Right forelimb (tissue), 1 donor: ENCODE measurements around the gene AP1S1.

Source experiments
- DNase-seq: peaks from one replicate; pipeline ENCODE4 v3.0.0-alpha.2; 2018

AP1S1 gene

GRCh38 chr7:101159696-101160674, 5.7 kb downstream of the AP1S1 start:
- DNase-seq = no peak

GRCh38 chr7:101160910-101161309, 6.6 kb downstream of the AP1S1 start:
- DNase-seq = no peak

DNA sequence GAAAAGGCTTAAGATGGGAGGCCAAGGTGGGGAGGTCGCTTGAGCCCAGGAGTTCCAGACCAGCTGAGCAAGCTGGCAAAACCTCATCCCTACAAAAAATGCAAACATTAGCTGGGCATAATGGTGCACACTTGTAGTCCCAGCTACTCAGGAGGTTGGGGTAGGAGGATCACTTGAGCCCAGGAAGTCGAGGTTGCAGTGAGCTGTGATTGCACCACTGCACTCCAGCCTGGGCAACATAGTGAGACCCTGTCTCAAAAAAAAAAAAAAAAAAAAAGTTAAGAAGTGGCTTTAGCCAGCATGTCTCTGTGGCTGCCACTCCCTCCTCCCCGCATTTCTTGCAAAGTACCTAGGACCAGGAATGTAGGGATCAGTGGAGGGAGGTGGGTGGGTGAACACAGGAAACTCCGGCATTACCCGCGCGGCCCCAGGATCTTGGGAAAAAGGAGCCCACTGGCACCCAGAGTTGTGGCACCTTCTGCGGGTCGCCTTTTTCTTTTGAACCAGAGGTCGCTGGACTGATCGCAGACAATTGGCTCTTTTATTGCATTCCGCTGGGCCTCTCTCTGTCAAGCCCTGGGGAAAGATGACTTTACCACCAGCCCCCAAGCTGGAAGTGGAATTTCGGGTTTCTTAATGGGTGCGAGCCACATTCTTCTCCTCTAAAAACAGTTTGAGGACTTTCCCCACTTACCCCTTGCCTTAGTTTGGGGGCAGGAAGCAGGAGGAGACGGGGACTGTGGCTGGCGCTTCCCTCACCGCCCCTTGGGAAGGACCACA, 7.6 kb downstream of the AP1S1 start:
- DNase-seq = no peak

- peak; percentile 59 for DNase-seq
Measured at GRCh38 chr7:101162551-101163278, 8.4 kb downstream of the AP1S1 start.

DNA sequence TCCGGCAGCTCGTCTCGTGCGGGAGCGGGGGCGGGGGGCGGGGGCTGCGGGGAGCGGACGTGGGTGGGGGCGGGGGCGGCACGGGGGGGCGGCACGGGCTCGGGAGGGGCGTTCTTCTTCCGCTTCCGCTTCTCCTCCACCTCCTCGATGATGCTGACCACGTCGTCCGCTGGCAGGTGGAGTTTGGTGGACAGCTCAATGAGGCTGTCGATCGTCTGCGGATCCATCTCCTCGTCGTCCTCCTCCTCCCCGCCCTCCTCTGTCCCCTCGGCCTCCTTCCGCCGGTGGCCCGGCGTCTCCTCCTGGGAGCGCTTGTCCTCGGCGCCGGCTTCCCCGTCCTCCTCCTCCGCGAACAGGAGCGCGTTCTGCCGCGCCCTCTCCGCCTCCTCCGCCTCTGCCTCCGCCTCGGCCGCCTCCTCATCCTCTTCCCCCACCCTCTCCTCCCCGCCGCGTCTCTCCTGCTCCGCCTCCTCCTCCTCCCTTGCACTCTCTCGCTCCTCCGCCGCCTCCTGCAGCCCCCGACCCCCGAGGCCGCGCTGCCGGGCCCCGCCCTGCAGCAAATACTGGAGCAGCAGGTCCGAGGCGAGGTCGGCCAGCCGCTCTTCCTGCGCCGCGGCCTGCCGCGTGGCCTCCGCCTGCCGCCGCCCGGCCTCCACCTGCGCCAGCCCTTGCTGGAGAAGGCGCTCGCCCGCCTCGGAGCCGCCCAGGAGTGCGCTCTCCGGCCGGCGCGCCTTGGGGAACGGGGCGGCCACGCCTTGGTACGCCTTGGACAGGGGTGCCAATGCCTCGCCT, 9.2 kb downstream of the AP1S1 start:
- DNase-seq = no peak

- DNase-seq = peak; percentile 71
Measured at GRCh38 chr7:101164071-101164840, 10.0 kb downstream of the AP1S1 start.

DNA sequence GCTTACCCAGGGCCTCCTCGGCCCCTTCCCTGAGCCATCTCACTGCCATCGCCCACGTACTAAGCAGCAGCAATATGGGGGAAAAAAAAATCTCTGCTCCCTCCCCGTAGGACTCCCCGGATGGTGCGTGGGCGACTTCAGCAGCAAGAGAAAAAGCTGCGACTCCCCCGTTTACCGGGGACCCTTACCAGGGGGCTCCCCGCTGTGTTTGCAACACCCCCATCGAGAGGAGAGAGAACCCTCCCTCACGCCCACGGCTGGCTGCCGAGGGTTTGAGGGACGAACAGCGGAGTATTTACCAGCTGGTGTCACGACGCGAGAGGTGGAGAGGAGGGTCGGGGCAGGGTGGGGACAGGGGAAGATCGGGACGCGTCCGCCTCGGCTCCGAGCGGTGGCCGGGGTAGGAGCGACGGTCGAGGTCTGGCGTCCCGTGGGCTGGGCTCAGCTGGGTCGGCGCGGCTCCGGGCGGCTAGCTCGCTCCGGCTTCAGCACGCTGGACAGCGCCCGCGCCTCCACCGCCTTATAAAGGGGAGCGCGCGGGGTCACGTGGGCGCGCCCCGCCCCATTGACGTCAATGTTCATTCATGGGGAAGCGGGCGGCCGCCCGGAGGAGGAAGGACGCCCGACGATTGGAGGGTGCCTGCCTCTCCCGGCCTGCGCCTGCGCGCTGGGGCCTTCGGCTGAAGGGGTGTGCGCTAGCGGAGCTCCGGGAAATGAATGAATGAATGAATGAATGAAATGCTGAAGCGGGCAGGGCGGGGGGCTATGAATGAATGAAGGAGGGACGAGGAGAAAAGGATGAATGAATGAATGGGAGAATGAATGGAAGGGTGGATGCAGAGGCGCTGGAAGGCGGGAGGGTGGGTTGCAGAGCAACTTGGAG, 11.0 kb downstream of the AP1S1 start, which contains the start of gene VGF:
Gene VGF, minus strand, starts transcription at position 495 of the 883 bp plus-strand sequence. CDS start 726 bp downstream, outside the sequence.
- DNase-seq = peak; percentile 92

DNA sequence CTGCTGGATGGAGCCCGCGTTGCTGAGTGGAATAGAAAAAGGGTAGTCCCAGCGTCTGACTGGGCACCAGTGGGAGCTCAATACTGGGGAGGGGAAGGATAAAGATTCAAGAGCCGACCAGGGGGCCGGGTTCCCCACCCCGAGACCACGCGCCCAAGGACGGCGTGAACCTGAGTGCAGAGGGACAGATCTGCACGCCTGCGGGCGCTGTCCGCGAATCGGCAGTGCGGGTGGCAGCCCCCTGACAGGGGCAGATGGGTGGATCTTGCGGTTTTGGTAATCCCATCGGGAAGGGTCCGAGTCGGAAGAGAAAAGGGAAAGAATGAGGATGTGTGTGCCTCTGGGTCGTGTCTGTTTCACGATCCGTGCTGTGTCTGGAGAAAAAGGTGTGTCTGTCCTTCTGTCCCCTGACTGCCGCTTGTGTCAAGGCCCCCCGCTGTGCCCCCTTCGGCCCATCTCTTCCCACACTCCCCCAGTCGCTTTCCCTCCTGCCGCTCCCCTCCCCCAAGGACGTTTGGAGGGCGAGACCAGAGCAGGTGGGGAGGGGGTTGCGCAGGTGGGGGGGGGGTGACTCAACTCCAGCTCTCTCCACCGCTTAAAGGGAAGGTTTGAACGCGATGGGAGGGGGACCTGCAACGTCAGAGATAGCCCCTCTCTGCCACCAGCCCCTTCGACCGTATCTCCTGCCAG, 11.8 kb downstream of the AP1S1 start:
- DNase-seq = no peak

- no peak for DNase-seq
Measured at GRCh38 chr7:101166648-101166908, 12.3 kb downstream of the AP1S1 start.

GRCh38 chr7:101166909-101167644, 12.8 kb downstream of the AP1S1 start:
- DNase-seq = no peak

GRCh38 chr7:101167645-101168411, 13.6 kb downstream of the AP1S1 start:
- no peak for DNase-seq

DNA sequence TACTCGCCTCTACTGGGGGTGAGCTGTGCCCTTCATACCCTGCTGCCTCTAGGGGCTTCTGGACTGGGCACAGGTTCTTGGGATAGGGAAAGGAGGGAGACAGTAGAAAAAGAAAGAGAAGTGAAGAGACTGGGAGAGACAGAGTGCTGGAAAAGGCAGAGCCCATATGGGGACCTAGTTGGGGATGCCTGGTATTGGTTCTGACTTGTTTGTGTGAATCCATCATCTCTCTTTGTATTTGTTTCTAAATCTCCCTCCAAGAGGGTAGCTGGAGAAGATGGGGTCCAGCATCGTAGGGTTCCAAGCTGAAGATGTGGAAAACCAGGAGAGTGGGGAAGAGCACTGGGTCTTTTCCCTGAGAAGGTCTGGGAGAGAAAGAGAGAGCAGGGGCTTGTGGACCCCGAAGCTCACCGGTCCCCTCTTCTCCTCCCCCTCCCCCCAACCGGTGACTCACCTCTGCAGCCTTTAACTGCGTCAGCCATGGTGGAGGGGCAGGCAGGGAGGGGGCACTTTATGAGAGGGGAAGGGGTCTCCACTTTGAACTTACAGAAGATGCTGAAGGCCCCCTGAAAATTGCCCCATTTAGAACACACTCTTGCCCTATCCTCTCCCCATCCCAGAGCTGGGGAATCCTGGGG, 14.3 kb downstream of the AP1S1 start:
- no peak for DNase-seq

GRCh38 chr7:101169110-101169837, 15.0 kb downstream of the AP1S1 start:
- DNase-seq = no peak

DNA sequence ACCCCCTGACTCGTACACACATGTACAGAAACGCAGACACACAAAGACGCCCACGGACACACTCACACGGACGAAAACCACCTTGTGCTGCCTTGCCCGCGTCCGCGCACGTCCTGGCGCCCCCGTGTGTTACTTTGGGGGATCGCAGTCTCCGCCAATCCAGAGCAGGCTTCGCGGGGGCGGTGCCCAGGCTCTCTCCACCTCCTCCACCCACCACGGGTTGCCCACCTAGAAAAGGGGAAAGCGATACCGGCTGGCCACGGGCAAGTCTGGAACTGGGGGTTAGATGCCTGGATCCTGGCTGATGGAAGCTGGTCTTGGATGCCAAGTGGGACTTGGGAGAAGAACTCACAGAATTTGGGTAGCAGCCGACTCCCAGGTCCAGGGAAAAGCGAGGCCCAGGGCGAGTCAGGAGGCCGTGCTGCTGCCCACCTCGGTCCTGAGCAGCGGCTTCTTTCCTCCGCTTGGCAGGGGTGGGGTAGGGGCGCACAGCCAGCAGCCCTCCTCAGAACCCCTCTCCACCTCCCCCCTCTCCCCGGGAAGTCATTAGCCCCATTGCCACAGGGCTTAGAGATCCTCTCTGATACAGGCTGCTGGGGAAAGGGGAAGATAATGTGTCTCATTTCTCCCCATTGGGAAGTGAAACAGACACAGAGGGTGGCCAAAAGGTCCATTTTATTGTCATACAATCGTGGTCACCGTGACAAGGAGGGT, 15.7 kb downstream of the AP1S1 start:
- peak; percentile 80 for DNase-seq

GRCh38 chr7:101170617-101171441, 16.6 kb downstream of the AP1S1 start:
- no peak for DNase-seq

- DNase-seq = no peak
Measured at GRCh38 chr7:101171442-101171837, 17.2 kb downstream of the AP1S1 start.
